NCI-H69 (cell line): ENCODE results near the gene GPC1.

ENCODE experiments used
- DNase-seq: peaks from one replicate; lab custom pipeline; 2025; lab: John Stamatoyannopoulos, UW

Gene GPC1

GRCh38 chr2:240467149-240467642, 31.7 kb downstream of the GPC1 start:
- no peak for DNase-seq

GRCh38 chr2:240467659-240468302, 32.3 kb downstream of the GPC1 start:
- DNase-seq, result no peak

- DNase-seq, result no peak
Measured at GRCh38 chr2:240468303-240469238, 33.1 kb downstream of the GPC1 start.

GRCh38 chr2:240469239-240469636, 33.8 kb downstream of the GPC1 start:
- no peak for DNase-seq

GRCh38 chr2:240469740-240470139, 34.3 kb downstream of the GPC1 start:
- DNase-seq, result no peak

GRCh38 chr2:240472078-240472790, 36.8 kb downstream of the GPC1 start:
- DNase-seq, result no peak

GRCh38 chr2:240473211-240473610, 37.7 kb downstream of the GPC1 start:
- DNase-seq, result no peak

- no peak for DNase-seq
Measured at GRCh38 chr2:240477916-240478315, 42.5 kb downstream of the GPC1 start.

- no peak for DNase-seq
Measured at GRCh38 chr2:240478346-240479110, 43.1 kb downstream of the GPC1 start.

- DNase-seq, result no peak
Measured at GRCh38 chr2:240479111-240479501, 43.6 kb downstream of the GPC1 start.

- no peak for DNase-seq
Measured at GRCh38 chr2:240480834-240481623, 45.6 kb downstream of the GPC1 start.

- no peak for DNase-seq
Measured at GRCh38 chr2:240481720-240482119, 46.3 kb downstream of the GPC1 start.

GRCh38 chr2:240482141-240482540, 46.7 kb downstream of the GPC1 start:
- no peak for DNase-seq

GRCh38 chr2:240491483-240491882, 56.0 kb downstream of the GPC1 start:
- DNase-seq, result no peak

- no peak for DNase-seq
Measured at GRCh38 chr2:240494194-240494793, 58.8 kb downstream of the GPC1 start.

GRCh38 chr2:240494942-240495341, 59.5 kb downstream of the GPC1 start:
- DNase-seq, result peak; percentile 3

- peak; percentile 6 for DNase-seq
Measured at GRCh38 chr2:240497082-240497481, 61.6 kb downstream of the GPC1 start.

GRCh38 chr2:240498171-240498957, 62.9 kb downstream of the GPC1 start:
- DNase-seq, result no peak

- DNase-seq, result no peak
Measured at GRCh38 chr2:240498958-240499260, 63.4 kb downstream of the GPC1 start.
